Lower lobe of right lung (tissue), 2 donors: ENCODE measurements around the gene DGKA. TPM values are rescaled to one million over a fixed set of nuclear protein-coding genes. Genes with fewer than 3 reads are reported as not detected.
A peak's percentile ranks its signal among the peaks of the same experiment; 100 is the strongest.
"Not testable (repeated sequence)": the region's sequence is repeated elsewhere in the genome, so short reads cannot be mapped to it uniquely, and the experiment has no call there.

Experiments
- ATAC-seq, 2 donors: fragments of 200-7000 bp; cut with Tn5 transposase; one replicate each; pipeline ENCODE4 v1.9.1; 2020 to 2022; ENCODE audit warnings: mild to moderate bottlenecking in 2 of 2, moderate library complexity in 2 of 2
- DNase-seq: peaks from one replicate; pipeline ENCODE4 v3.0.0-alpha.2; 2020
- H3K27ac ChIP-seq: fragments of 200-600 bp; one replicate; pipeline ENCODE4 v1.8.0; 2022
- H3K27me3 ChIP-seq: fragments of 200-600 bp; one replicate; pipeline ENCODE4 v1.8.0; 2022; ENCODE audit warnings: low read depth
- H3K36me3 ChIP-seq: fragments of 200-600 bp; one replicate; pipeline ENCODE4 v1.8.0; 2022; ENCODE audit warnings: mild to moderate bottlenecking
- H3K4me1 ChIP-seq: fragments of 200-600 bp; one replicate; pipeline ENCODE4 v1.8.0; 2022
- H3K4me3 ChIP-seq: fragments of 200-600 bp; one replicate; pipeline ENCODE4 v1.8.0; 2022; ENCODE audit warnings: mild to moderate bottlenecking
- H3K9me3 ChIP-seq: fragments of 200-600 bp; one replicate; pipeline ENCODE4 v1.8.0; 2022
- intact Hi-C: fragments of 100-400 bp; cut with DNase I; formaldehyde crosslinking; loops from one replicate; pipeline ENCODE4 v1.11.0; 2022
- total RNA-seq: library from RNA; stranded (reverse); fragmentation: NEBNext Ultra II Directional; extraction: Animal tissue kit (Norgen Biotek cat#: 25700); gene quantifications from one replicate; pipeline ENCODE4 v1.2.1, GENCODE V29; 2021
- TF ChIP-seq, protein P1 (sequence below): fragments of 200-600 bp; IDR thresholded peaks from one replicate; pipeline ENCODE4 v1.8.0; 2022; ENCODE audit warnings: antibody characterized with exemption, mild to moderate bottlenecking
- donor health status: DM: no; HTN: yes; CAD: no; lungs with severe emphysema.

DGKA gene
- total RNA-seq, 1 donor from 2014 or later: 35.3 TPM

DNA sequence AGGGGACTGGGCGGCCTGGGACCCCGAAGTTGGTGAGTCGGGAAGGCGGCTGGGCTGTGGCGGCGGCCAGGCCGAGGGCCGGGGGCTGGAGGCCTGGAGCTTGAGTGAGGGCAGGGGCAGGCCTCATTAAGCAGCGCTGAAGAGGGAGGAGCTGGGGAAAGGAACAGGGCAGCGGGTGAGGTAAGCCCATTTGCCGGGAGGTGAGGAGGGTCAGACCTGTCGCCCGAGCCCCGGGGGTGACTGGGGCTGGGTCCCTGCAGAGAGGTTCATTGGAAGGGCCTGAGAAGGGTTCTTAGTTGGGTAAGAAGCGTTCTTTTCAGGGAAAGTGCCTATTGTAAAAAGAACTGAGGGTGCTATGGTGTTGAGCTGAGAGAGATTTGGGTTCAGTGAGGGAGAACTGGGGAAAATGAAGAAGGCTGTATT, 43.4 kb downstream of the DGKA start:
- DNase-seq: peak; percentile 78
- peak overlapping the region; percentile 97 for H3K27ac ChIP-seq
- intact Hi-C loops: no loop called here
- ATAC-seq: peak; percentile 70 to 72
- H3K36me3 ChIP-seq: peaks cover 6% of the 10 kb centered on the region
- no peaks in the 10 kb centered on the region for H3K27me3 ChIP-seq
- H3K4me1 ChIP-seq: peaks cover 62% of the 10 kb centered on the region
- H3K9me3 ChIP-seq: no peaks in the 10 kb centered on the region
- TF ChIP-seq, protein P1, sequence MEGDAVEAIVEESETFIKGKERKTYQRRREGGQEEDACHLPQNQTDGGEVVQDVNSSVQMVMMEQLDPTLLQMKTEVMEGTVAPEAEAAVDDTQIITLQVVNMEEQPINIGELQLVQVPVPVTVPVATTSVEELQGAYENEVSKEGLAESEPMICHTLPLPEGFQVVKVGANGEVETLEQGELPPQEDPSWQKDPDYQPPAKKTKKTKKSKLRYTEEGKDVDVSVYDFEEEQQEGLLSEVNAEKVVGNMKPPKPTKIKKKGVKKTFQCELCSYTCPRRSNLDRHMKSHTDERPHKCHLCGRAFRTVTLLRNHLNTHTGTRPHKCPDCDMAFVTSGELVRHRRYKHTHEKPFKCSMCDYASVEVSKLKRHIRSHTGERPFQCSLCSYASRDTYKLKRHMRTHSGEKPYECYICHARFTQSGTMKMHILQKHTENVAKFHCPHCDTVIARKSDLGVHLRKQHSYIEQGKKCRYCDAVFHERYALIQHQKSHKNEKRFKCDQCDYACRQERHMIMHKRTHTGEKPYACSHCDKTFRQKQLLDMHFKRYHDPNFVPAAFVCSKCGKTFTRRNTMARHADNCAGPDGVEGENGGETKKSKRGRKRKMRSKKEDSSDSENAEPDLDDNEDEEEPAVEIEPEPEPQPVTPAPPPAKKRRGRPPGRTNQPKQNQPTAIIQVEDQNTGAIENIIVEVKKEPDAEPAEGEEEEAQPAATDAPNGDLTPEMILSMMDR: no peak
- H3K4me3 ChIP-seq: peak overlapping the region; percentile 92

DNA sequence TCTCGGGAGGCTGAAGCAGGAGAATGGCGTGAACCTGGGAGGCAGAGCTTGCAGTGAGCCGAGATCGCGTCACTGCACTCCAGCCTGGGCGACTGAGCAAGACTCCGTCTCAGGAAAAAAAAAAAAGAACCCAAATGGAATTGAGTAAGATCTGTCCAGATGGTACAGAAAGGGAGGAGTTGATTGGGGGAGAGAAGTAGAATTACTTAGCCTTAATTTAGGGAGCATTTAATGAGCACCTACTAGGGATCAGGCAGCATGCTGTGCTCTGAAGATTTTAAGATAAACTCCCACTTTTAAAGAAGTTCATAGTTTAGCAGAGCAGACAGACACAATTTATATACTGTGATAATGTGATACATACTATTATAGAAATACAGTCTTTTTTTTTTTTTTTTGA, 47.4 kb downstream of the DGKA start:
- DNase-seq: no peak
- TF ChIP-seq, protein P1: no peak
- Histone ChIP-seq H3K4me3 (no peak overlapping the region), H3K4me1 (peaks cover 53% of the 10 kb centered on the region), H3K27ac (no peak overlapping the region), H3K27me3 (no peaks in the 10 kb centered on the region), H3K9me3 (no peaks in the 10 kb centered on the region), H3K36me3 (peaks cover 19% of the 10 kb centered on the region)
- intact Hi-C loops: no loop called here
- ATAC-seq: no peak

DNA sequence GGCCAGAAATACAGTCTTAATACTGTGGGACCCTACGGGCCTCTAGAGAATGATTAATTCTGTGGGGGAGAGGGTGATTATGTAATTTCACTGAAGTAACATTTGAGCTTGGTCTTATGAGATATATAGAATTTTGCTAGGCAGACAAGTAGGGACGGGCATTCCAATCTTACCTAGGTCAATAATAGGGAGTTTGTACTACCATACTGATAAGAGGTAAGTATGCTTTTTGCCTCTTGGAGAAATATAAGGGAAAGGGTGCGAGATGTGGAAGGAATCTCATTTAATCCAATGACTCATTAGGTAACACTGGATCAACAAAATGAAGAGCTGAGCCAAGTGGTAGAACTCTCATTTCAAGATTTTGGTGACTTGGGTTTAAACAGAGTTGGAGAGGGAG, 48.1 kb downstream of the DGKA start:
- TF ChIP-seq, protein P1: no peak
- DNase-seq: no peak
- Histone ChIP-seq H3K4me3 (no peak overlapping the region), H3K4me1 (peaks cover 53% of the 10 kb centered on the region), H3K36me3 (peaks cover 25% of the 10 kb centered on the region), H3K27ac (no peak overlapping the region), H3K27me3 (no peaks in the 10 kb centered on the region), H3K9me3 (no peaks in the 10 kb centered on the region)
- intact Hi-C loops: no loop called here
- peak; percentile 9 to 61 for ATAC-seq

DNA sequence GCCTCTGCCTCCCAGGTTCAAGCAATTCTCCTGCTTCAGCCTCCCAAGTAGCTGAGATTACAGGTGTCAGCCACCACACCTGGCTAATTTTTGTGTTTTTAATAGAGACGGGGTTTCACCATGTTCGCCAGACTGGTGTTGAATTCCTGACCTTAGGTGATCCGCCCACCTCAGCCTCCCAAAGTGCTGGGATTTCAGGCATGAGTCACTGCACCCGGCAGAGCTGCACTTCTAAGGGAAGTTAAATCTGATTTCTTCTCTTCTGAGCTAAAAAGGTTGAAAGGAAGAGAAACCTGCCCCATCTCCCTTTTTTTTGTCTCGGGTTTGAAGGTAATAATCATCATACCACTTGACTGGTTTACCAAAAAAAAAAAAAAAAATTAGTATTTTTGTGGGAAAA, 50.9 kb downstream of the DGKA start:
- H3K9me3 ChIP-seq, intact Hi-C loops, H3K27me3 ChIP-seq, H3K4me3 ChIP-seq, DNase-seq, H3K27ac ChIP-seq: not testable (repeated sequence)
- ATAC-seq: peak in 1 of 2 donors; percentile 59
- Histone ChIP-seq H3K4me1 (peaks cover 28% of the 10 kb centered on the region), H3K36me3 (peaks cover 53% of the 10 kb centered on the region)

DNA sequence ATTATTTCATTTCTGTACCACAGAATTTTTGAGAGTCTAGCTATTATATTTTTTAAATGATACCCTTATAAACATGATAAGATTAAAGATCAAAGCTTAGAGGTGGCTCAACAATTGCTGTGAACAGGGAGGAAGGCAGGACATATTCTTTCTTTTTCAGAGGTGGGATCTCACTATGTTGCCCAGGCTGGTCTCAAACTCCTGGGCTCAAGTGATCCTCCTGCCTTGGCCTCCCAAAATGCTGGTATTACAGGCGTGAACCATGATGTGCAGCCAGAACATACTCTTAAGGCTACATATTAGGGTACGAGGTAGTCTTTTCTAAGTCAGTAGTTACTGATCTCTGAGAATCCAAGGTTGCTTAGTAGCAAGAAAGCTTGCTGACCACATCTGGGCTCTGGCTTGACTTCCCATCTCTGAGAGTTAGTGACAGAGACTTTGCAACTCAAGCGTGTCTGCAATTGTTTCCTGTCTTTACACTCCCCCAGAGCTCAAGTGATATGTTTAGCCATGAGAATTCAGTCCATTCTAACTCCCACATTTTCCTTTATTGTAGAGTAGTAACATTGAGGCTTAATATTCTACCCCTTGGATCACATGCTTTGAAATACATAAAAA, 51.5 kb downstream of the DGKA start:
- H3K36me3 ChIP-seq: peaks cover 54% of the 10 kb centered on the region
- peaks cover 23% of the 10 kb centered on the region for H3K4me1 ChIP-seq
- no peak overlapping the region for H3K4me3 ChIP-seq
- H3K27ac ChIP-seq: no peak overlapping the region
- ATAC-seq: peak in 1 of 2 donors; percentile 10
- intact Hi-C loops: no loop called here
- DNase-seq: no peak
- TF ChIP-seq, protein P1: no peak
- H3K9me3 ChIP-seq: no peaks in the 10 kb centered on the region
- H3K27me3 ChIP-seq: no peaks in the 10 kb centered on the region

DNA sequence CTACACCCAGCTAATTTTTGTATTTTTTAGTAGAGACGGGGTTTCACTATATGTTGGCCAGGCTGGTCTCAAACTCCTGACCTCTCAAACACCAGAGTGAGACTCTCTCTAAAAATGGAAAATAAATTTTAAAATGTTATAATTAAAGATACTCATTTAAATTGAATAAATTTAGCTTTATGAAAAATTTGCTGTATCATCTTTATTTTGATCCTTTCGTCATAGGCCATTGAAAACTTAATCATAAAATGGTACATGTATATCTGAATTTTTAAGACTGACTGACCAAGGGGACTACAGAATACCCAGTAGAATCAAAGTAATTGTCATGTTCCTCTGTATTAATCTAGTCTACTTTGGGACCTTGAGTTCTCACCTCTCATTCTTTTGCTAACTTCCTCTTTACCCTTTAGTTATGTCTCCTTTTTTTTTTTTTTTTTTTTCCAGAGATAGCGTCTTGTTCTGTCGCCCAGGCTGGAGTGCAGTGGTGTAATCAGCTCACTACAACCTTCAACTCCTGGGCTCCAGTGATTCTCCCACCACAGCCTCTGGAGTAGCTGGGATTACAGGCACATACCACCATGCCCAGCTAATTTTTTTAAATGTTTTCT, 52.4 kb downstream of the DGKA start:
- DNase-seq: no peak
- Histone ChIP-seq H3K27me3 (no peaks in the 10 kb centered on the region), H3K4me1 (peaks cover 14% of the 10 kb centered on the region), H3K27ac (no peak overlapping the region), H3K36me3 (peaks cover 62% of the 10 kb centered on the region), H3K4me3 (no peak overlapping the region), H3K9me3 (no peaks in the 10 kb centered on the region)
- TF ChIP-seq, protein P1: no peak
- no peak for ATAC-seq
- intact Hi-C loops: no loop called here
